Measurements from ENCODE around the gene FOCAD.

- TF ChIP-seq EP300 (IDR thresholded peaks at IDR 0.05; ENCODE audit: borderline replicate concordance in 1 of 2, control insufficient read depth in 1 of 2, low read depth in 2 of 2, low read length in 2 of 2), result no peak
- no peak for TF ChIP-seq CTCF (IDR thresholded peaks at IDR 0.05 in 2 of 3, conservative IDR thresholded peaks at IDR 0.05 in 1 of 3; ENCODE audit: control insufficient read depth in 2 of 3, extremely low read depth in 1 of 3, insufficient read depth in 1 of 3, low read depth in 3 of 3, low read length in 3 of 3)
- TF ChIP-seq EZH2 (IDR thresholded peaks at IDR 0.05; ENCODE audit: borderline replicate concordance, control insufficient read depth, low read depth, low read length), result no peak
- no peak for TF ChIP-seq CBX5 (IDR thresholded peaks at IDR 0.05; ENCODE audit: low read depth)
- no peak for TF ChIP-seq WRNIP1 (IDR thresholded peaks at IDR 0.05; ENCODE audit: borderline replicate concordance, low read depth, low read length)
- TF ChIP-seq RAD21 (IDR thresholded peaks at IDR 0.05; ENCODE audit: insufficient read depth, low read depth, low read length), result no peak
- TF ChIP-seq CREB1 (IDR thresholded peaks at IDR 0.05; ENCODE audit: low read depth), result no peak
- TF ChIP-seq POLR2A (IDR thresholded peaks at IDR 0.05; ENCODE audit: low read depth, low read length), result no peak
- TF ChIP-seq PBX3 (IDR thresholded peaks at IDR 0.05; ENCODE audit: insufficient replicate concordance, low read depth, low read length), result no peak
- TF ChIP-seq RFX5 (IDR thresholded peaks at IDR 0.05; ENCODE audit: low read depth, low read length), result no peak
- TF ChIP-seq MXI1 (IDR thresholded peaks at IDR 0.05; ENCODE audit: low read depth, low read length), result no peak
- TF ChIP-seq ZNF217 (IDR thresholded peaks at IDR 0.05), result no peak
- TF ChIP-seq MEF2A (IDR thresholded peaks at IDR 0.05; ENCODE audit: insufficient read depth, low read depth, low read length), result no peak
These were observed 170.4 kb downstream of the FOCAD start for GRCh38 chr9:20854444-20854843.
